Raji (cell line): ENCODE measurements around the gene CD99L2.

Experiments
- POLR2A ChIP-seq: IDR thresholded peaks from 2 replicates; pipeline ENCODE4 v1.6.1; 2011; ENCODE audit warnings: low read depth, low read length, control low read depth; ENCODE audit not compliant: insufficient read depth

CD99L2 gene

DNA sequence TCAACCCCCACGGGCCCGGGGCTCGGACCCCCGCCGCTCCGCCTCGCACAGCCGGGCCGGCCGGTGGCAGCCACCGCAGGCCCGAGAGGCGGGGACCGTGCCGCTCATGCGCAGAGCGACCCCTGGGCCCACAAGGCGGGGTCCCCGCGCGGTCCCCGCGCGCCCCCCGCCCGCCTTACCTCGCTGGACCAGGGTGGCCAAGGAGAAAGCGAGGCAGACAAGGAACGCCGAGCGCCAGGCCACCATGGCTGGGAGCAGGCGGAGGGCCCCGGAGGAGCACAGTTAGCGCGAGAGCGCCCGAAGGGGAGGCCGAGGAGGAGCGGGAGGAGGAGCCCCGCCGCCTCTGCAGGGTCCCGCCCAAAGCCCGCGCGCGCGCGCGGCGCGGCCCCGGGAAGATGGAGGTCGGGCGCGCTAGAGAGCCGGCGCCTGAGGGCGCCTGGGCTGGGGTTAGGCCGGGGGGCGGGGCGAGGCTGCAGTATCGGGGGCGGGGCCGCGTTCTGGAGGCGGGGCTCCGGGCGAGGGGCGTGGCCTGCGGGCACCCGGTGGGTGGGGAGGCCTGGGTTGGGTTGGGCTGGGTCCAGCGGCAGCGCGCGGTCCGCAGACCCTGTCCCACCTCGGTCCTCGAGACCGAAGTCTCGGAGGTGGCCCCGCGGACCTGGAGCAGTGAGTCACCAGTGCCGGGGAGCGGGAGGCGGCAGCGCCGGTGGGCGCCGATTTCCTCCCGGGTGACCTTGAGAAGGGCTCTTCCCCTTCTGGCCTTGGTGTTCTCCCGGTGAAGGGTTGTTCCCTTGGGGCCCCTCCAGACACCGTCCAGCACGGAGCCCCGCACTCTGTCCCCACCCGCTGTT, at the start of gene CD99L2:
Gene CD99L2, minus strand, starts transcription at position 326 of the 848 bp plus-strand sequence. Its CDS starts 80 bp downstream, at position 246.
- peak; percentile 65 for TF ChIP-seq POLR2A

DNA sequence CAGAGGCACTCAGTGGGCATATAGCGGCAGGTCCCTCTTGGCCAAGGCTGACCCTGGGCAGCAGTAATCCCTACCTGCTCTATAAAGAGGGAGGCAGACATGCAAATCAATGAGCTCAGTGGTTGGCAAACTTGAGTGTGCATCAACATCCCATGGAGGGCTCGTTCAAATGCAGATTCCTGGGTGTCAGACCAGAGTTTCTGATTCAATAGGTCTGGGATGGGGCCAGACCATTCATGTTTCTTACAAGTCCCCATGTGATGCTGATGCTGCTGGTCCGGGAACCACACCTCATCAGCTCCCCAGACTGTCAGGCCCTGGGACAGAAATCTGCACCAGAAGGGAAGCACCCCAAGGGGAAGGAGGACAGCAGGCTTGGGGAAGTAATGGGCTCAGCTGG, 45.8 kb upstream of the CD99L2 start:
- no peak for TF ChIP-seq POLR2A

GRCh38 chrX:150942942-150943594, 44.6 kb upstream of the CD99L2 start:
- no peak for TF ChIP-seq POLR2A

GRCh38 chrX:150941580-150941979, 43.1 kb upstream of the CD99L2 start:
- no peak for TF ChIP-seq POLR2A

DNA sequence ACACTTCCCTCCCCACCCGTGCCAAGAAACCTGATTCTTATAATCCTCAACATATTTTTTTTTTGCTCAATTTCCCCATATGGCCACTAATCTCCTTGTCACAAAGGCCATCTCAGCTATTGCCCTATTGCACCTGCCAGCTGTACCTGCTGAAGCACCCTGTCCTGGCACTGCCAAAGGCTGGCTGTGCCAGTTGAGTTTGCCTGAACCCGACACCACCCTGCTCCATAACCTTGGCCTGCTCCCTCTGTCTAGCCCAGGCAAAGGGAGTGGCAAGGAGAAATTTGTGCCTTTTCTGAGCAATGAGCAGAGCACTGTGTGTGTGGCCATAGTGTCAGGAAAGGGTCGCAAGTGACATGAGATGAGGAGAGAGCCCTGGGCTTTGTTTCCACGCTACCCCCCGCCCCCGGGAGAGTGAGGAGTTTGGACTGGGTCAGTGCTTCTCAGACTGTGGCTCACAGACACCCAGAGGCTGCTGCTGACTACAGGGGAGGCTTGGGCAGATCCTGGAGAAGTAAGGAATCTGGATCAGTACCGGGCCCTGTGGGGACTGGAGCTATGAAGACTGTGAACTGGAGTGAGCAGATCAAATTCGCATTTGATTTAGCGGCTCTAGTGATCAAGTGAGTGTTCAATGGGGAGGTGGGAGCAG, 42.5 kb upstream of the CD99L2 start:
- TF ChIP-seq POLR2A = no peak

- no peak for TF ChIP-seq POLR2A
Measured at GRCh38 chrX:150936556-150936955, 38.1 kb upstream of the CD99L2 start.

- no peak for TF ChIP-seq POLR2A
Measured at GRCh38 chrX:150935467-150935866, 37.0 kb upstream of the CD99L2 start.

DNA sequence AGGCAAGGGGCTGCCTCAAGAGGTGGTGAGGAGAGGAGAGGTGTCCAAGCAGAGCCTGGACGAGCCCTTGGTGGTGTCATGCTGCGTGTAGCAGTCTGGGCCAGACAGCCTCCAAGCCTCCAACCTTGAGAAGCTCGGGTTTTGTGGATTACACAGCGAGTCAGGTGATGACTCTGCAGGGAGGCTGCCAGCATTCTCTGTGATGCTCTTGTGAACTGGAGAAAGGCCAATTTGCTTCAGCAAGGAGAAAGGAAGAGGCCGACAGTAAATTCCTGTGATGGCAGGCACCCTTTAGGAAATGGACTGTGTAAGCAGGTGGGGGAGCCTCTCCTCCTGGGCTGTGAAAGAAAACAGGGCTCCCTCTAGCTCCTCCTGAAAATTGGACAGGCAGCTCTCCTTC, 36.0 kb upstream of the CD99L2 start:
- no peak for TF ChIP-seq POLR2A

- TF ChIP-seq POLR2A = no peak
Measured at GRCh38 chrX:150933945-150934350, 35.5 kb upstream of the CD99L2 start.

DNA sequence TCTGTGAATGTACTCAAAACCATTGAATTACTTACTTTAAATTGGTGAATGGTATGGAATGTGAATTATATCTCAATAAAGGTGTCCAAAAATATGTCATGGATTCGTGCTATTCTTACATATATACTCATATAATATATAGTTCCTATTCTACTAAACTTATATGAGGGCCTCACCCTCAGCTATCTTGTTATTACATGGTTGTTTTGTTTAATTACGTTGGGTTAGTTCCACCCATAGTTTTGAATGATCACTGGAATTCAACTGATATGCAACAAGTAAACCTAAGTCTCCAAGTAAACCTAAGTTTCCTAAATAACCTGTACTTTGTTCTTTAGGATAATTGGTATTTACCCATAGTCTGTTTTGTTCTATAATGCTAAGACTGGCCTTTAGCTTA, 30.6 kb upstream of the CD99L2 start:
- TF ChIP-seq POLR2A = no peak

DNA sequence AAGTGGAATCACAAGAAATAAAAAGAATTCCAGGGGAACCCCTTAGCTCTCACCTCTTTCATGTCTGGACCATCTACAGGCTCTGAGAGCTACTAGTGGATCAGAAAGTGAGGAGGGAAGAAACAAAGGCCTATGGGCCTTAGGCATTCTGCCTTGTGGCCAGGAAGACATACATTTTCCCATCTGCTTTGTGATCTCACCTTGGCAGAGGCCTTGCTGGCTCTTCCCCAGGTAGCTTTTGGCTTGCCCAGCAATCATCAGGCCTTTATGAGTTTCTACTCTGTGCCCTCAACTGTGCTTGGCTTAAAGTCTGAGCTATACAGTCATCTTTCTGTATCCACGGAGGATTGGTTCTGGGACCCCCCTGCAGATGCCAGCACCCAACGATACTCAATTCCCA, 28.3 kb upstream of the CD99L2 start:
- TF ChIP-seq POLR2A = no peak

DNA sequence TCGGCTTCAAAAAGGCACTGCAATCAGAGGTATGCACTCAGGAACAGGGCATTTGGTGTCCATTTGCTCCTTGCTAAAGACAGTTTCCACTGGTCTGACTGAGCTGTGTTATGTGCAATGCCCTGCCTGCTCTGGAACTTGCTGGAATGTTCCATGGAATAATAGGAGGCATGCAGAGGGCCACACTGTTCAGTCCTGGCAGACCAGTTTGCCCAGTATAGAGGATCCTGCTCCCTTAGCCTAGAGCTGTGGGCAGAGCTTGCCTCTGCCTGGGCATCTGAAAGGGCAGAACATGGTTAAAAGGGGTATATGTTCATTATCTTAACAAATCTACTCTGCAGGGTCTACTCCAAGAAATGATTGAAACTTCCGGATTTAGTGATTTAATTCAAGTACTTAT, 27.8 kb upstream of the CD99L2 start:
- TF ChIP-seq POLR2A = no peak

DNA sequence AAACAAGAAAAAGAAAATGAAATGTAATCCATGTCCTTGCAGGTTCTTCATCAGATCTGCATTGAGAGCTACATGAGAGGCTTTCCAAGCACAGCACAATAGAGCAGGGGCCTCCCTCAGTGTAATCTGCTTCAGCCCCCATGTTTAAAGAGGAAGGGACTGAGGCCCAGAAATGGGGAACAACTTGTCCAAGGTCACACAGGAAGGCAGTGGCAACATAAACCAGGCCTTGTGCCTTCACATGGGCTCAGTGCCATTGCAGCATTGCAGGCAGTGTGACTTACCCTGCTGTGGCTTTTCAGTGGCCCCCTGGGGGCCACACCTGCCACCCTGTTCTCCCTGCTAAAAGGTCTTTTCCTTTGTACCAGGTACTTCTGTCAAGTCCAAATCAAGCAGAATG, 20.9 kb upstream of the CD99L2 start:
- TF ChIP-seq POLR2A = no peak

- no peak for TF ChIP-seq POLR2A
Measured at GRCh38 chrX:150913511-150913910, 15.0 kb upstream of the CD99L2 start.

DNA sequence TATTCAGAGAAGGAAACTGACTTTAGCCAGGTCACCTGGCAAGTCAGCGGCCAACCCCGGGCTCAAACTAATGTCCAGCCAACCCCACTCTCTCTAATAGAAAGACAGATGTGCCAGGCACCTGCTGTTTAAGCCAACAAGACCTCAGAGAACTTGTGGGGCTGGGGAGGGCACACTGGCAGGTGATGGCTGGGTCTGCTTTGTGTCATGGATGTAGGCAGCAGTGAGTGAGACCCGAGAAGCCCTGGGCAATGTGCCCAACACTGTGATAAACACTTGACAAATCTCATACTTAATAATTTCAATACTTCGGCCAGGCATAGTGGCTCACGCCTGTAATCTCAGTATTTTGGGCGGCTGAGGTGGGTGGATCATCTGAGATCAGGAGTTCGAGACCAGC, 9.0 kb upstream of the CD99L2 start:
- TF ChIP-seq POLR2A = no peak

DNA sequence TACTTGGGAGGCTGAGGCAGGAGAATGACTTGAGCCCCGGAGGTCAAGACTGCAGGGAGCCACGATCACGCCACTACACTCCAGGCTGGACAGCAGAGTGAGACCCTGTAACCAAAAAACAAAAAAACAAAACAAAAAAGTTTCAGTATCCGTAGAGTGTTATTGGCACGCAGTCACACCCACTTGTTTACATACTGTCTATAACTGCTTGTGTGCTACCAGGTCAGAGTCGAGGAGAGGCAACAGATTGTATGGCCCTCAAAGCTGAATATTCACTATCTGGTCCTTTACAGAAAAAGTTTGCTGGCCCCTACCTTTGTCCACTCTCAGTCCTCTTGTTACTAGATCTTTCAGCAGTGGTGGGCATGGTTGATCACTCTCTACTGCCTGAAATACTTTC, 8.2 kb upstream of the CD99L2 start:
- TF ChIP-seq POLR2A = no peak

GRCh38 chrX:150905293-150905692, 6.8 kb upstream of the CD99L2 start:
- no peak for TF ChIP-seq POLR2A

- no peak for TF ChIP-seq POLR2A
Measured at GRCh38 chrX:150903110-150903508, 4.6 kb upstream of the CD99L2 start.
